ENCODE data around the gene PHACTR1. TPM values are rescaled to one million over a fixed set of nuclear protein-coding genes. Genes with fewer than 3 reads are reported as not detected.

Gene PHACTR1
- total and polyA plus RNA-seq, 4 donors, result 0.31 to 1.5 (median 0.79) TPM

DNA sequence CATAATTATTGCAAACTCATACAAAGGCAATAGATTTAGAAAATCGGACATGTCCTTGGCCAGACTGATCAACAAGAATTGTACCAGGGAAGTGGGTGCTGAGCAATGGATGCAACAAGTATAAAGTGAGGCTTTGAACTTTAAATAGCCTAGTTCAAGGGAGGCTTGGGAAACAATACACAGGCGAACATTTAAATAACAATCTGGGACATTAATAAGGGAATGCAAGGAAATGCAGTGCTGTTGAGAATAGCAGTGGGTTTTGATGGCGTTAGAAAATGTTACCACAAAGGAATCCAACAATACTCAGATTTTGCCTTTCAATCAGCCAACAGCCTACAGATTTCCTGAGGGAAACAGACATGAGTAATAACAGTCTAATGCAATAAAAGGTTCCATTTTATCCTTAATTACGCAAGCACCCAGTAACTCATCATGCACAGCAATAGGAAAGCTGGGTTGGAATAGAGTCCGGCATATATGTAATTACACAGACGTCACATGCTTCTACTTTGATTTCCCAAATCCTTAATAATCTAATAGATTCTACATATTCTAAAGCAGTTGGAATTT, 134.6 kb downstream of the PHACTR1 start (continued):
- TF ChIP-seq, protein P1, sequence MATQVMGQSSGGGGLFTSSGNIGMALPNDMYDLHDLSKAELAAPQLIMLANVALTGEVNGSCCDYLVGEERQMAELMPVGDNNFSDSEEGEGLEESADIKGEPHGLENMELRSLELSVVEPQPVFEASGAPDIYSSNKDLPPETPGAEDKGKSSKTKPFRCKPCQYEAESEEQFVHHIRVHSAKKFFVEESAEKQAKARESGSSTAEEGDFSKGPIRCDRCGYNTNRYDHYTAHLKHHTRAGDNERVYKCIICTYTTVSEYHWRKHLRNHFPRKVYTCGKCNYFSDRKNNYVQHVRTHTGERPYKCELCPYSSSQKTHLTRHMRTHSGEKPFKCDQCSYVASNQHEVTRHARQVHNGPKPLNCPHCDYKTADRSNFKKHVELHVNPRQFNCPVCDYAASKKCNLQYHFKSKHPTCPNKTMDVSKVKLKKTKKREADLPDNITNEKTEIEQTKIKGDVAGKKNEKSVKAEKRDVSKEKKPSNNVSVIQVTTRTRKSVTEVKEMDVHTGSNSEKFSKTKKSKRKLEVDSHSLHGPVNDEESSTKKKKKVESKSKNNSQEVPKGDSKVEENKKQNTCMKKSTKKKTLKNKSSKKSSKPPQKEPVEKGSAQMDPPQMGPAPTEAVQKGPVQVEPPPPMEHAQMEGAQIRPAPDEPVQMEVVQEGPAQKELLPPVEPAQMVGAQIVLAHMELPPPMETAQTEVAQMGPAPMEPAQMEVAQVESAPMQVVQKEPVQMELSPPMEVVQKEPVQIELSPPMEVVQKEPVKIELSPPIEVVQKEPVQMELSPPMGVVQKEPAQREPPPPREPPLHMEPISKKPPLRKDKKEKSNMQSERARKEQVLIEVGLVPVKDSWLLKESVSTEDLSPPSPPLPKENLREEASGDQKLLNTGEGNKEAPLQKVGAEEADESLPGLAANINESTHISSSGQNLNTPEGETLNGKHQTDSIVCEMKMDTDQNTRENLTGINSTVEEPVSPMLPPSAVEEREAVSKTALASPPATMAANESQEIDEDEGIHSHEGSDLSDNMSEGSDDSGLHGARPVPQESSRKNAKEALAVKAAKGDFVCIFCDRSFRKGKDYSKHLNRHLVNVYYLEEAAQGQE (IDR thresholded peaks at IDR 0.05), result no peak
- no peak for TF ChIP-seq FOXA2 (IDR thresholded peaks at IDR 0.05)

GRCh38 chr6:12861603-12862002, 145.0 kb downstream of the PHACTR1 start:
- H3K4me3 ChIP-seq (ENCODE audit: low read depth in 1 of 3, low read length in 3 of 3), result no peak overlapping the region
- no peaks in the 10 kb centered on the region for H3K4me1 ChIP-seq (ENCODE audit: control insufficient read depth in 4 of 4, insufficient read depth in 4 of 4, low read length in 3 of 4)
- no peaks in the 10 kb centered on the region for H3K36me3 ChIP-seq (ENCODE audit: control insufficient read depth in 4 of 4, insufficient read depth in 3 of 4, low read depth in 1 of 4, low read length in 3 of 4)
- H3K9ac ChIP-seq (ENCODE audit: low read depth in 1 of 2, low read length in 2 of 2), result no peak overlapping the region
- no peaks in the 10 kb centered on the region for H3K9me3 ChIP-seq (ENCODE audit: control insufficient read depth in 4 of 4, low read length in 3 of 4)
- H3K27me3 ChIP-seq (ENCODE audit: control insufficient read depth in 4 of 4, insufficient read depth in 4 of 4, low read length in 3 of 4), result peaks cover 0 to 2% (median under 1%) of the 10 kb centered on the region in 4 donors
- no peak overlapping the region for H3K27ac ChIP-seq (ENCODE audit: low read depth in 1 of 2, low read length in 2 of 2)
- WGBS, result 63% methylated on average over 2 of the region's 2 CpGs
- TF ChIP-seq RAD21 (IDR thresholded peaks at IDR 0.05) (no peak), FOXA2 (IDR thresholded peaks at IDR 0.05) (no peak), MAX (IDR thresholded peaks at IDR 0.05) (no peak), NR2F2 (IDR thresholded peaks at IDR 0.05) (no peak), GABPA (IDR thresholded peaks at IDR 0.05 in 1 of 2, conservative IDR thresholded peaks at IDR 0.05 in 1 of 2) (no peak), EGR1 (IDR thresholded peaks at IDR 0.05; ENCODE audit: low read depth in 2 of 2) (no peak), HNF4A (conservative IDR thresholded peaks at IDR 0.05) (no peak), TAF1 (conservative IDR thresholded peaks at IDR 0.05) (no peak), FOXA1 (IDR thresholded peaks at IDR 0.05) (no peak), JUND (IDR thresholded peaks at IDR 0.05) (no peak), RXRA (IDR thresholded peaks at IDR 0.05) (no peak), HNF4G (IDR thresholded peaks at IDR 0.05) (no peak), SP1 (IDR thresholded peaks at IDR 0.05) (no peak), YY1 (IDR thresholded peaks at IDR 0.05) (no peak)
- TF ChIP-seq, protein P1 (IDR thresholded peaks at IDR 0.05), result no peak
- TF ChIP-seq, protein P2, sequence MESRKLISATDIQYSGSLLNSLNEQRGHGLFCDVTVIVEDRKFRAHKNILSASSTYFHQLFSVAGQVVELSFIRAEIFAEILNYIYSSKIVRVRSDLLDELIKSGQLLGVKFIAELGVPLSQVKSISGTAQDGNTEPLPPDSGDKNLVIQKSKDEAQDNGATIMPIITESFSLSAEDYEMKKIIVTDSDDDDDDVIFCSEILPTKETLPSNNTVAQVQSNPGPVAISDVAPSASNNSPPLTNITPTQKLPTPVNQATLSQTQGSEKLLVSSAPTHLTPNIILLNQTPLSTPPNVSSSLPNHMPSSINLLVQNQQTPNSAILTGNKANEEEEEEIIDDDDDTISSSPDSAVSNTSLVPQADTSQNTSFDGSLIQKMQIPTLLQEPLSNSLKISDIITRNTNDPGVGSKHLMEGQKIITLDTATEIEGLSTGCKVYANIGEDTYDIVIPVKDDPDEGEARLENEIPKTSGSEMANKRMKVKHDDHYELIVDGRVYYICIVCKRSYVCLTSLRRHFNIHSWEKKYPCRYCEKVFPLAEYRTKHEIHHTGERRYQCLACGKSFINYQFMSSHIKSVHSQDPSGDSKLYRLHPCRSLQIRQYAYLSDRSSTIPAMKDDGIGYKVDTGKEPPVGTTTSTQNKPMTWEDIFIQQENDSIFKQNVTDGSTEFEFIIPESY (IDR thresholded peaks at IDR 0.05), result no peak
- TF ChIP-seq, protein P3, sequence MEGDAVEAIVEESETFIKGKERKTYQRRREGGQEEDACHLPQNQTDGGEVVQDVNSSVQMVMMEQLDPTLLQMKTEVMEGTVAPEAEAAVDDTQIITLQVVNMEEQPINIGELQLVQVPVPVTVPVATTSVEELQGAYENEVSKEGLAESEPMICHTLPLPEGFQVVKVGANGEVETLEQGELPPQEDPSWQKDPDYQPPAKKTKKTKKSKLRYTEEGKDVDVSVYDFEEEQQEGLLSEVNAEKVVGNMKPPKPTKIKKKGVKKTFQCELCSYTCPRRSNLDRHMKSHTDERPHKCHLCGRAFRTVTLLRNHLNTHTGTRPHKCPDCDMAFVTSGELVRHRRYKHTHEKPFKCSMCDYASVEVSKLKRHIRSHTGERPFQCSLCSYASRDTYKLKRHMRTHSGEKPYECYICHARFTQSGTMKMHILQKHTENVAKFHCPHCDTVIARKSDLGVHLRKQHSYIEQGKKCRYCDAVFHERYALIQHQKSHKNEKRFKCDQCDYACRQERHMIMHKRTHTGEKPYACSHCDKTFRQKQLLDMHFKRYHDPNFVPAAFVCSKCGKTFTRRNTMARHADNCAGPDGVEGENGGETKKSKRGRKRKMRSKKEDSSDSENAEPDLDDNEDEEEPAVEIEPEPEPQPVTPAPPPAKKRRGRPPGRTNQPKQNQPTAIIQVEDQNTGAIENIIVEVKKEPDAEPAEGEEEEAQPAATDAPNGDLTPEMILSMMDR (IDR thresholded peaks at IDR 0.05; ENCODE audit: low read depth, low read length, missing input control), result no peak
- TF ChIP-seq, protein P4, sequence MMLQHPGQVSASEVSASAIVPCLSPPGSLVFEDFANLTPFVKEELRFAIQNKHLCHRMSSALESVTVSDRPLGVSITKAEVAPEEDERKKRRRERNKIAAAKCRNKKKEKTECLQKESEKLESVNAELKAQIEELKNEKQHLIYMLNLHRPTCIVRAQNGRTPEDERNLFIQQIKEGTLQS (IDR thresholded peaks at IDR 0.05), result no peak
- DNase-seq (ENCODE audit: low spot score), result no peak

Measured in liver (tissue), 9 donors.